HTR-8/SVneo (cell line): ENCODE measurements around the gene DEPDC5.
"Not testable (repeated sequence)": the region's sequence is repeated elsewhere in the genome, so short reads cannot be mapped to it uniquely, and the experiment has no call there.

Source experiments
- DNase-seq: peaks from one replicate; pipeline ENCODE4 v3.0.0; 2011; ENCODE audit warnings: low spot score, mixed read lengths; ENCODE audit not compliant: insufficient read length
- FAIRE-seq: peaks from 2 replicates; lab custom pipeline; 2011; peaks lifted over from hg19 to GRCh38; lab: Jason Lieb, UNC

The DEPDC5 gene

DNA sequence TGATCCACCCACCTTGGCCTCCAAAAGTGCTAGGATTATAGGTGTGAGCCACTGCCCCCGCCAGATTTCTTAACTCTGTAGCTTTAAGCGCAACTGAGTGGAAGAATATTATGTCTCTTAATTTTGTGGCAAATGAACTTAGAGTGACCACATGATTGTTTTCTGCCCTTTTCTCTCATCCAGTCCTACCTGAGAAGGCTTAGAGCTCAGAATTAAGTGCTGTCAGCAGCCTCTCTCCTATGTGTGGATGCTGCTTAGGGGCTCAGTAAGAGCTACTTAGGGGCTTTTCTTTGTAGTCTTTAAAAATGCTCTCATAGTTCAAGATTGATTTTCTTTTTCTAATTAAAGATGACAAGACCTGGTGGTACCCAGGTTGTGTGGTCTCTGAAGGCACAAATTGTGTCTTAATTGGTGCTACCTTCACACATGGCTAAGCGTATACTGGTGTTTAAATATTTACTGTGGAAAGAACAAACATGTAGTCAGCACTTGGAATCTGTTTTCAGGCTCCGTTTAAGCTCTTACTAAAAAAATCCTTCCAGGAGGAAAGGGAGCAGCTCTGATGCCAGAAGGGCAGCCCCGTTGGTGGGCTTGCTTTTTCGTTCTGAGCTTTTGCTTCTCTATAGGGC lies 59.3 kb downstream of the DEPDC5 start:
- DNase-seq (no peak), FAIRE-seq (no peak)

DNA sequence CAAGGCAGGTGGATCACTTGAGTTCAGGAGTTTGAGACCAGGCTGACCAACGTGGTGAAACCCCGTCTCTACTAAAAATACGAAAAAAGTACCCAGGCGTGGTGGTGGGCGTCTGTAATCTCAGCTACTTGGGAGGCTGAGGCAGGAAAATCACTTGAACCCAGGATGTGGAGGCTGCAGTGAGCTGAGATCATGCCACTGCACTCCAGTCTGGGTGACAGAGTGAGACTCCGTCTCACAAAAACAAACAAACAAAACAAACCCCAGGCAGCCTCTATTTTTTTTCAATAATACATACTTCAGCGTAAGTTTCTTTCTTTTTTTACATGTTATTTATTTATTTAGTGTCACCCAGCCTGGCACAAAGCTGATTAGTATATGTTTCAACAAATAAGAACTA lies 60.1 kb downstream of the DEPDC5 start:
- FAIRE-seq, DNase-seq: not testable (repeated sequence)

DNA sequence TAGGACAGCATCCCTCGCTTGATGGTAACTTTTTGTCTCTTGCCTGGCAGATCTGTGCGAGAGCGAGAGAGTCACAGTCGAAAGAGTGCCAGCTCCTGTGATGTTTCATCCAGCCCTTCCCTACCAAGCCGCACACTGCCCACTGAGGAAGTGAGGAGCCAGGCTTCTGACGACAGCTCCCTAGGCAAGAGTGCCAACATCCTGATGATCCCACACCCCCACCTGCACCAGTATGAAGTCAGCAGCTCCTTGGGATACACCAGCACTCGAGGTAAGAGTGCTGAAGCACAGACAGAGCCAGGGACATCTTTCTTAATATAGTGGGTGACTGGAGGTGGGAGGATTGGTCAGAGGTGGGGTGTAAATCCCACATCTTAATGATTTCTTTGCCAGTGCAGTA lies 61.1 kb downstream of the DEPDC5 start:
- FAIRE-seq (no peak), DNase-seq (no peak)

DNA sequence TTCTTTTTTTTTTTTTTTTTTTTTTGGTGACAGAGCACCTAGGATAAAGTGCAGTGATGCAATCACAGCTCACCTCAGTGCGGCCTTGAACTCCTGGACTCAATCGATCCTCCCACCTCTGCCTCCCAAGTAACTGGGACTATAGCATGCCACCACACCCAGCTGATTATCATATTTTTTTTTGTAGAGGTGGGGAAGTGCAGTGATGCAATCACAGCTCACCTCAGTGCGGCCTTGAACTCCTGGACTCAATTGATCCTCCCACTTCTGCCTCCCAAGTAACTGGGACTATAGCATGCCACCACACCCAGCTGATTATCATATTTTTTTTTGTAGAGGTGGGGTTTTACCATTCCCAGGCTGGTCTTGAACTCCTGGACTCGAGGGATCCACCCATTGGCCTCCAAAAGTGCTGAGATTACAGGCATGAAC lies 61.6 kb downstream of the DEPDC5 start:
- not testable (repeated sequence) for DNase-seq, FAIRE-seq

DNA sequence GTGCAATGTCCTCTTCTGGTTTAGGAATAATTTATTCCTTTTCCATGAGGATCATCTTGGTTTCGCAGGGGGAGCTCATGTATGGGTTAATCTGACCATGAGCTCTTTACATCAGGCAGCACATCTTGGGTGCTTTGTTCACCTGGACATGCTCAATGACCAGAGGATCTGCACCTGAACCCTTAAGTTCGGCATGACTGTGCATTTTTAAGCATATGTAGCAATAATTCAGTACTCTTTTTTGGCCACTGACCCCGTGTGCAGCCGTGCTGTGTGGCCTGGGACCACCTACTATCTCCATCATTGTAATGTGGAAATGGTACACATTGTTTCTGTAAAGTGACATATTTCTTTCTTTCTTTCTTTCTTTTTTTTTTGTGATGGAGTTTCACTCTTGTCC lies 62.9 kb downstream of the DEPDC5 start:
- FAIRE-seq (no peak), DNase-seq (no peak)

DNA sequence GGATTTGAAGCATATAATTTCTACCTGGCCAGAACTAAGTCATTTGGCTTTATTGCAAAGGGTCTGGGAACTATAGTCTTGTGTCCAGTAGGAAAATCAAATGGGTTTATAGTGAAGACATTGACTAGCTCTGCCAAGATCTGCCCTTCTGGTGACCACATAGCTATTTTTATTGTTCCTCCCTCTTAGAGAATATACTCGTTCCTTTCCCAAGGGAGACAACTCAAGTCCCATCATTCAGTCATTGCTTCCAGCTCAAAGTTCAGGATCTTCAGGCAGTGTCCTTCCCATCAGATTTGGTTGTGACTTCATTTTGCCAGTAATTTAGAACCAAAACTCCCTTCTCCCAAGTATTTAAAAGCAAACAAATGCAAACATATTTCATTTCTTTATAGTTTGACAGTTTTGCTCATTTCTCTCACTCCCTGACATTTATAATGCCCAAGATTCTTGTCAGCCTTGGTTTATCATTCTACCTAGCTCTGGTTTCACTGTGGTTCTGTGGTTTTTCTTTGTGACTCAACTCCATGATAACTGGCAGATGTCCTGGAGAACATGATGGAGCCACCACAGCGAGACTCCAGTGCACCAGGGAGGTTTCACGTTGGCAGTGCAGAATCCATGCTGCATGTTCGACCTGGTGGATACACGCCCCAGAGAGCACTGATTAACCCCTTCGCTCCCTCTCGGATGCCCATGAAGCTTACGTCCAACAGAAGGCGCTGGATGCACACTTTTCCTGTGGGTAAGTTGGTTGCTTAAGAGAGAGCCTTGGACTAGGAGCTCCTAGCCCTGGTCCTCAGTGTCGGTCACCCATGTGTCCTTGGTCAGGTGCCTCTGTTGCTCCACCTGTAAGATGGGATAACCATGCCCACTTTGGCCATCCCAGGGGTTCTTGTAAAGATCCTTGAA lies 64.9 kb downstream of the DEPDC5 start:
- no peak for FAIRE-seq
- DNase-seq, result no peak

DNA sequence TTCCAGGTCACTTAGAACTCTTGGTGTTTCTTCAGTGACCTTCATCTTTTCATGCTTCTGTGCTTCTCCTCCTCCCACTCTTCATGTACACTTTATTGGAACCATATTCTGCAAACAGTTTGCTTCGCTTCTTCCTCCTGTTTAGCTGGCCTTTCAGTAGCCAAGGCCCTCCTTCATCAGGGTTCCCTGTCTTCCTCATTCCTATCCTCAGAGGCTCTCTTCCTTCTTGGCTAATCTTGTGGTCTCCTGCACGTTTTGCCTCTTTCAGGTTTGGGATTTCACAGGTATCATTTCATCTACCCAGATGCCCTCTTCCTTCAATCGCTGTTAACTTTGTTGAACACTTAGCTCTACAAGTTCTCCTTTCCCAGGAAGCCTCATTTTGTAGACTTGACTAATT lies 66.8 kb downstream of the DEPDC5 start:
- DNase-seq (no peak), FAIRE-seq (no peak)

DNA sequence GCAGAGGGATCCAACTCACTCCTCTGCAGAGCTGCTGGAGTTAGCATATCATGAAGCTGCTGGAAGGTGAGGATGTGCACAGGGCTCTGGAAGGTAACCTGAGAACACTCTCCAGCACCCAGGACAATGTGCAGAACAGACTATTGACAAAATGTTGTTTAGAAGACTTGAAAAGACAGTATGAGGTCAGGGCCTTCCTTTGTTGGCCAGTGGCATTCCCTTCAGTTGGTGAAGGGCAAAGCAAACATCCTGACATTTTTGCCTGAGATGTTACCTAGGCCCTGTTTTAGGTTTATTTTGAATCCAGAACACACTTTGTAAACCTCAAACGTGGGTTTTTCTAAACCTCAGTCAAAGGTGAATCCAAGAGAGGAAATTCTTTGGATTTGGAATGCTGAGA lies 67.8 kb downstream of the DEPDC5 start:
- DNase-seq (no peak), FAIRE-seq (no peak)

DNA sequence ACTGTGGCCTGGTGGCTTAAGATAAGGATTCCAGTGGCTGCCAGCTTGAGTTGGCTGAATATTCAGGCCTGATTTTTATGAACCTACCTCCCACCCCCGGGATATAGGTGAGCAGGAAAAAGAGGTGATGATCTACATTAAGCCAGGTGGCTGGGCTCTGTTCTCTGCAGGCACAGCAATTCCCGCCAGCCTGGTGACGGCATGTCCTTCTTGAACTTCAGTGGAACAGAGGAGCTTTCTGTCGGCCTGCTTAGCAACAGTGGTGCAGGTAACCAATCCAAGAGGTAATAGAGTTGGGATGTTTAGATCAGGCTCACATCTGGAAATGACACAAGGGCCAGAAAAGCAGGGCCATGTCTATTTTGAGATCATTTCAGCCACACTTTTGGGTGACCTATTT lies 68.7 kb downstream of the DEPDC5 start:
- FAIRE-seq (no peak), DNase-seq (no peak)

DNA sequence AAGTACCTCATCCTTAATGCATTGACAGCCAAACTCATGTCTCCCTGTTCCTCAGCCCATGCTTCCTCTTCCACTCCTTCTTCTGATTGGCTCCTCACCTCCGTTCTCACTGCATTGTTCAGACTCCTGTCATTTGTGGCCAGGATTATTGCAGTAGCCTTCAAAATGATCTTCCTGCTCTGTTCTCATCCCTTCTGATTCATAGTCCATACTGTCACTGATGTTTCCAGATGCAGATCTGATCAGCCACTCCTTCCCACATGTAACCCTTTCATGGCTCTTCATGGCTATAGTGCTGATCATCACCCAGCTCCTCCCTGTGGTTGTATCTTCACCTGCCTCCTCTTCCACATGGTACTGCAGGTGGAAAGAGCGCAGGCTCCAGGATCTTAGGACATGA lies 71.7 kb downstream of the DEPDC5 start:
- DNase-seq (no peak), FAIRE-seq (no peak)

DNA sequence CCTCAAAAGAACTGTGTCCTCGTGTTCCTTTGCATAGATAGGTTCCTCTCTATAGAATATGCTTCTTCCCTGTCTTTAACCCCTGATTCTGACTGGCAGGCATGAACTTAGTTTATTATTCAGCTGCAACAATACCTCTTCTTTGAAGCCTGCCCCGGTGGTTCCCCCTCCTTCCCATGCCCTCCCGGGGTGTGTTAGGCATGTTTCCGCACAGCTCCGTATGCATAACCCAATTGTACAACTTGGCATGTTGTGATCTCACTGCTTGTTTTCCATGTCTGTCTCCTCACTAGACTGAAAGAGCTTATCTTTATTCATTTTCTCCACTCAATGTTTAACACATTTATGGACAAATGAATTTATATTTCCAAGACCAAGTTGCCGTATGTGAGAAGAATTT lies 72.6 kb downstream of the DEPDC5 start:
- FAIRE-seq (no peak), DNase-seq (no peak)

DNA sequence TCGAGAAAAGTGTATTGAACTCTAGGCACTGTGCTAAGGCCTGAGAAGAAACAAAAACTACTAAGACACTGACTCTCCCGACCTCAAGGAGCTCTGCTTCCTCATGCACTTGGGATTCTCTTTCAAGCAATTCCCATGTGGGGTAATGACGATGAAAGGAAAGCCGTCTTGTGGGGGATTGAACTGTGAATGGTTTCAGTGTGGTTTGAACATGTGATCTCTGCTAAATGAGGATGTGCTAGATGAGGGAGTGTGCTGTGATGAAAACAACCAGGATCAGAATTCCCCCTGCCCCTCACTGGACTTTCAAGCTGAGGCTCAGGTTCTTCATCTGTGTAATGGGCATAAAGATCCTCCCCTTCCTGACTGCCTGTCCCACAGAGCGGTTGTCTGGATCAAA lies 74.9 kb downstream of the DEPDC5 start:
- FAIRE-seq (no peak), DNase-seq (no peak)

DNA sequence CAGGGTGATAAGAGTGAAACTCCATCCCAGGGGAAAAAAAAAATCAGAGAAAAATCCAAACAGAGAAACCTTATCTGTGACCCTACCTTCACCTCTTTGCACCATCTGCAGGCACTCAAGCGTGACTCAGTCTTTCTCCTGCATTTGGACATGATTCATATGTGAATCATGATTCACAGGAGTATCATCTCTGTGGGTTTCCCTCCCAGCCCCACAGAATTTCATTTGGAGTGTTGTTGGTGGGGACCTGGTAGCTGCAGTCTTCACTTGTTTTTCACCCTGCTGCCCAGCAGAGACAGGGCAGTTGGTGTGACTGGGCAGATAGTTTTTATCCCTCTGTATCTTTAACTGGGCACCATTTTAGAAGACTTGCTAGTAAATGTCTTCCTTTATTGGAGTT lies 75.7 kb downstream of the DEPDC5 start:
- peak; percentile 13 for FAIRE-seq
- DNase-seq, result peak; percentile 73

DNA sequence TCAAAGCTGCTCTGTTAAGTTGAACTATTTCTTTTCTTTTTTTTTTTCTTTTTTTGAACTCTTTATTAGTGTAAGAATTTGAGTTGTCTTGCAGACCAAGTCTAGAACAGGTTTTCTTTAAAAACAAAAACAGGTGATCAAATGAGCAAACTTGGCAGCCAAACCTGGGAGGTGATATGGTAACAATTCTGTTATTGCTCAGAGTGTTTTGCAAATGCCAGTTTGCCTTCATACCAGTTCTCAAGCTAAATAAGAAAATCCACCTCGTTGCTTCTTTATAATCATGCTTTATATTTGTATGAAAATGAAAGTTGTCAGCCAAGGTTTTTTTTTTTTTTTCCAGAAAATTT lies 76.9 kb downstream of the DEPDC5 start:
- DNase-seq (no peak), FAIRE-seq (no peak)

DNA sequence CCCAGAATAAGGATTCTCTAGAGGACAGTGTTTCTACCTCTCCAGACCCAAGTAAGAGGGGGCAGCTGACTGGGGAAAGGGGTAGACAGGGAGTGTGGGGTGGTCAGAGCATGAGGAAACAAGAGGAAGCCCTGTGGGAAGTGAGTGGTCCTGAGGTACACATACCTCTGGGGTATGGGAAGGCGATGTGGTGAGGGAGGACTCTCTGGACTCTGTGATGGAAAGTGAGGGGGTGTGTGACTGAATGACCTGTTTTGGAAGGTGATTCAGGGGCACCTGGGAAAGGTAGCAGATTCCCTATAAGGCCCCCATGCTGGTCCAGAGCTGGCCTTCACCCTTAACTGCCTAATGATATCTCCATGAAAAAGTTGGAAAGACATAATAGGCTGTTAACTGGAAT lies 80.1 kb downstream of the DEPDC5 start:
- no peak for FAIRE-seq
- DNase-seq, result no peak

DNA sequence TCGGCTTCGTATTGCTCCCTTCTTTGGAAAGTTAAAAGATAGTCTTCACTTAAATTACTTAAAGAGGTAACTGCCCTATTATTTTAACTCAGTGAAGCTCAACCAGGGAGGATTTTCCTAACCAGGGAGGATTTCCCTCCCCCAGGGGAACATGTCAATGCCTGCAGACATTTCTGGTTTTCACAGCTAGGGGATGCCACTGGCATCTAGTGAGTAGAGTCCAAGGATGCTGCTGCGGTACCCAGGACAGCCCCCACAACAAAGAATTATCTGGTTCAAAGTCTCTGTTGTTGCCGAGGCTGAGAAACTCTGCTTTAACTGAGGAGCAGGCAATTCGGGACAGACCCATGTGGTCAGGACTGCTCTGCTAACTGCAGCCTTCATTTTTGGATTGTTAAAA lies 82.2 kb downstream of the DEPDC5 start:
- DNase-seq (no peak), FAIRE-seq (no peak)

DNA sequence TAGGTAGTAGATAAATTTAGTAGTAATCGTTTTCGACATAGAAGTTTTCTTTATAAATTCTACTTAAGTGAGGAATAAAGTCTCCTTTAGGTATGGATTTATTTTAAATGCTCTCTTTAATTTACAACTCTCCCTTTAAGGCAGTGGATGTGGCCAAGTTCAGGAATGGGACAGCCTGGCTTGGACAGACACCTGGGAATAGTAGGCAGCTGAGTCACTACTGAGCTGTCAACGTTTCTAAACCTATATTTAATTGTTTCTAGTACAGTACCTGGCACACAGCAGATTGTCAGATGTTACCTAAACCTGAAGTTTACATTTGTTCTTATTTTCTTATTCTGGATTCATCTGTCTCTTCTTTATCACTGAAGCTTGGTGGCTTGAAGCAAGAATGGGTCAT lies 85.1 kb downstream of the DEPDC5 start:
- no peak for DNase-seq
- FAIRE-seq, result no peak

DNA sequence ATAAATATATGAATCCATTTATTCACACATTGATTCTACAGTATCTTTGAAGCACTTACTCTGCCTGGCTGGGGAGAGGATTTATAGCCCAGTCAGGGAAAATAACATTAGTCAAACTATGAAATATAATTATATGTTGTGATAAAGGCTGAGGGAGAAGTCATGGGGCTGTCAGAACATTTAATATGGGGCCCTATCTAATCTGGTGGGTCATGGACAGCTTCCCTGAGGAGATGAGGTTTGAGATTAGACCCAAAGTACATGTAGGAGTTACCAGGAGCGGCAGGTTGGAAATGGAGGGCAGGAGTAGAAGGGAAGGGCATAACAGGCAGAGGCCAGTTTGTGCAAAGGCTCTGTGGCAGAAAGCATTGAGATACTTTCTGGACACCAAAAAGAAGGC lies 86.2 kb downstream of the DEPDC5 start:
- FAIRE-seq (no peak), DNase-seq (no peak)

DNA sequence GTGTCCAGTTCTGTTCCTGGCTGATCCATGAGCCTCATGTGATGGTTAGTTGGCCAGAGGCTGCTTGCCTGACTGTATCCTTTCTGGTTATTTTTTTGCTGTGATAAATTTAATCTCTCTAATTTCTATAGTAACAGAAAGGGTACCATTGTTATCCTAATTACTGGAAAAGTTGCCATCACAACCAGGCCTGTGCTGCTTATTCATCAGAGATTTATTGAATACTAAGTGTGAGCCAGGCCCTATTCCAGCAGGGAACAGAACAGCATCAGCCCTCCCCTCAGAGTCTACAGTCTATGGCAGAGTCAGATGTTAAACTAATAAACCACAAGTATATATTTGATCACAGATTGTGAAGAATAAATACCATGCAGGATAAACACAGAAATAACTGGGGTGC lies 86.8 kb downstream of the DEPDC5 start:
- no peak for DNase-seq
- no peak for FAIRE-seq

DNA sequence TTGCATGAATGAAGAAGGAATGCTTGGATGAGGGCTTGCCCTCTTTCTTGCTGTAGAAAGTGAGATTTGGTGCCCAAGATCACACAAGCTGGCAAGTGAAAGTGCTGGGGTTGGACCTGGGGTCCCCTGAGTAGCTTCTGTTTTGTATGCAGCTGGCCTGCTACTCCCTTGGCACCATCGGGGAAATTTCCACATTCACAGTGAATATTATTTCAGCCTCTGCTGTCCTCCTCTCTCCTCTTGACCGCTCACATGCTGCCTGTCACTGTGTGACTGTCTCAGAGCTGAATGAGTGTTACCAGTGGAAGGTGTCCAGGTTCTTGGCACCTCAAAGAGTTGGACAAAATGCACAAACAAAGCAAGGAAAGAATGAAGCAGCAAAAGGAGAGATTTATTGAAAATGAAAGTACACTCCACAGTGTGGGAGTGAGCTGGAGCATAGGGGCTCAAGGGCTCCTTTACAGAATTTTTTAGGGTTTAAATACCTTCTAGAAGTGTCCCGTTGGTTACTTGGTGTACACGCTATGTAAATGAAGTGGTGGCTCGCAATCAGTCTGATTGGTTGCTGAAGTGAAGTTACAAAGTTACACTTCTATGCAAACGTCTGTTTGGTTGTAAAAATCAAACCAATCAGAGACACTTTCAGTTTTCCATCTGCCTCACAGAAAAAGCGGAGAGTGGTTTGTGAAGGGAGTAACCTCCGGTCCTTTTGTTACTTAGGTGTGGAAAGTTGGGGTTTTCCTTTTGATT lies 87.4 kb downstream of the DEPDC5 start:
- FAIRE-seq, result no peak

DNA sequence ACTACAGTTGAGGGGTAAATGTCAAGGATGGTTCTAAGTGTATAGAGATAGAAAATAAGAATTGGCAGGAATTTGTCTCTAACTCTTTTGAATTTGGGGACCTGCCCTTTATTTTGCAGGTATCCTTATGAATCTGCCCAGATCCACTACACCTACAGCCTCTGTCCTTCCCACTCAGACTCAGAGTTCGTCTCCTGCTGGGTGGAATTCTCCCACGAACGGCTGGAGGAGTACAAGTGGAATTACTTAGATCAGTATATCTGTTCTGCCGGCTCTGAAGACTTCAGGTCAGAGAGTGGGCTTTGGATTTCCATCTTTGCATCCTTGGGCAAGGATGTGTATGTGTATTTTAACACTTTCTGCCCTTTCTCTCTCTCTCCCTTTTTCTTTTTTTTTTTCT lies 89.7 kb downstream of the DEPDC5 start:
- no peak for DNase-seq
- FAIRE-seq, result no peak

More for the DNA sequence above, 87.4 kb downstream of the DEPDC5 start:
- no peak for DNase-seq
